Ovary (tissue), 9 donors: Measurements from ENCODE around the gene KRTAP10-12. TPM values are rescaled to one million over a fixed set of nuclear protein-coding genes. Genes with fewer than 3 reads are reported as not detected.
"Not testable (repeated sequence)": the region's sequence is repeated elsewhere in the genome, so short reads cannot be mapped to it uniquely, and the experiment has no call there.

Experiments
- DNase-seq, 5 donors: peaks; one replicate each; pipeline ENCODE4 v3.0.0-alpha.2; 2019 to 2020
- H3K27ac ChIP-seq, 2 donors: fragments of 200-600 bp; one replicate each; pipeline versions ENCODE4 v1.5.1 to v1.8.0; 2019 to 2022
- H3K27me3 ChIP-seq: fragments of 200-600 bp; one replicate; pipeline ENCODE4 v1.8.0; 2022
- H3K36me3 ChIP-seq: fragments of 200-600 bp; sonication (generic); one replicate; pipeline ENCODE4 v1.5.1; 2019
- H3K4me1 ChIP-seq: one replicate; pipeline ENCODE4 v1.8.1; 2013; ENCODE audit warnings: mild to moderate bottlenecking, moderate library complexity; ENCODE audit not compliant: insufficient read depth
- H3K4me3 ChIP-seq: fragments of 200-600 bp; sonication (generic); one replicate; pipeline ENCODE4 v1.5.1; 2017
- H3K9me3 ChIP-seq, 2 donors: fragments of 200-600 bp in 1 of 2; sonication (generic) in 1 of 2; one replicate each; pipeline versions ENCODE4 v1.5.1 to v1.8.1; 2013 to 2019; ENCODE audit warnings: mild to moderate bottlenecking in 1 of 2, moderate library complexity in 1 of 2
- EP300 ChIP-seq: sonication (generic); formaldehyde crosslinking; IDR thresholded peaks from one replicate; pipeline ENCODE4 v1.6.1; 2017; ENCODE audit warnings: antibody characterized with exemption
- POLR2A ChIP-seq: fragments of 450-650 bp; IDR thresholded peaks from one replicate; pipeline ENCODE4 v1.6.1; 2017; ENCODE audit warnings: antibody characterized with exemption, mild to moderate bottlenecking, moderate library complexity
- WGBS, 3 donors: extraction: QIAGEN DNeasy Blood & Tissue Kit in 1 of 3; methylation state at CpG; one replicate each; pipeline versions ENCODE4 v1.1.5 to v1.1.7; 2013 to 2017; 5-methylcytosine and 5-hydroxymethylcytosine counted together
- intact Hi-C, 4 donors: fragments of 100-400 bp; cut with DNase I; formaldehyde crosslinking; loops; one replicate each; pipeline versions ENCODE4 v1.11.0 to v1.15.1; 2022 to 2023
- polyA plus RNA-seq, 2 donors: library from polyadenylated mRNA; stranded (reverse); fragments of 200-250 nt in 1 of 2; fragments of 350-450 nt in 1 of 2; fragmentation: Illumina TruSeq in 1 of 2; extraction: RNeasy Lipid Tissue Mini Kit (QIAGEN cat#74804) in 1 of 2; gene quantifications; one replicate each; pipeline ENCODE4 v1.2.3, GENCODE V29; 2013 to 2014
- total RNA-seq, 7 donors: library from RNA; depleted of rRNA in 2 of 7; stranded (reverse); fragments of >200 nt in 2 of 7; fragmentation: NEBNext Ultra II Directional in 3 of 7; extraction: Animal tissue kit (Norgen Biotek cat#: 25700) in 3 of 7; gene quantifications; one replicate each; pipeline versions ENCODE4 v1.1.0 to v1.2.4, GENCODE V29; 2016 to 2023
- TF ChIP-seq, protein P1 (sequence below), 3 donors: fragments of 450-650 bp in 2 of 3; fragments of 200-600 bp in 1 of 3; IDR thresholded peaks; one replicate each; pipeline versions ENCODE4 v1.5.1 to v1.8.0; 2016 to 2022; ENCODE audit warnings: antibody characterized with exemption in 3 of 3, mild to moderate bottlenecking in 1 of 3
- donor health status: DM: no; HTN: no; CAD: no; lungs with moderate emphysema.
- donor health status: DM: no; HTN: no; CAD: no.
- donor health status: Bipolar disorder and iron deficiency.
- donor health status: DM: yes; HTN: yes; CAD: no.
- donor health status: DM: no; HTN: no; CAD: no.
- donor health status: DM: yes; HTN: yes; CAD: no.

The KRTAP10-12 gene
- total and polyA plus RNA-seq, 9 donors = not detected

DNA sequence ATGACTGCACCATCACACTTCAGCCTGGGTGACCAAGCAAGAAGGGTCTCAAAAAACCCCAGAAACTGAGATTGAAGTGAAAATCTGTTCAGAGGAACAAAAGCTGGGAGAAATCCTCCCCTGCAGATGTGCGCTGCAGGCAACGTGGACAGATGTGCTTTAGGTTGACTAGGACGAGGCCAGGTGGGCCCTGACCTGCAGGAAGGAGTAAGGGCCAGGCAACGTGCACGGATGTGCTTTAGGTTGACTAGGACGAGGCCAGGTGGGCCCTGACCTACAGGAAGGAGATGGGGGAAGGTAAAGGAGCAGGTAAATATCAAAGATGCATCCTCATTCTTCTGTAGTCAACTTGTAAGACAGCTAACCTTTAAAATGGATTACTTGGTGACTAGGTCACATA, 12.5 kb upstream of the KRTAP10-12 start:
- H3K27ac ChIP-seq = no peak overlapping the region
- DNase-seq = no peak
- no peaks in the 10 kb centered on the region for H3K27me3 ChIP-seq
- H3K4me3 ChIP-seq = no peak overlapping the region
- intact Hi-C loops = no loop called here
- TF ChIP-seq, protein P1, sequence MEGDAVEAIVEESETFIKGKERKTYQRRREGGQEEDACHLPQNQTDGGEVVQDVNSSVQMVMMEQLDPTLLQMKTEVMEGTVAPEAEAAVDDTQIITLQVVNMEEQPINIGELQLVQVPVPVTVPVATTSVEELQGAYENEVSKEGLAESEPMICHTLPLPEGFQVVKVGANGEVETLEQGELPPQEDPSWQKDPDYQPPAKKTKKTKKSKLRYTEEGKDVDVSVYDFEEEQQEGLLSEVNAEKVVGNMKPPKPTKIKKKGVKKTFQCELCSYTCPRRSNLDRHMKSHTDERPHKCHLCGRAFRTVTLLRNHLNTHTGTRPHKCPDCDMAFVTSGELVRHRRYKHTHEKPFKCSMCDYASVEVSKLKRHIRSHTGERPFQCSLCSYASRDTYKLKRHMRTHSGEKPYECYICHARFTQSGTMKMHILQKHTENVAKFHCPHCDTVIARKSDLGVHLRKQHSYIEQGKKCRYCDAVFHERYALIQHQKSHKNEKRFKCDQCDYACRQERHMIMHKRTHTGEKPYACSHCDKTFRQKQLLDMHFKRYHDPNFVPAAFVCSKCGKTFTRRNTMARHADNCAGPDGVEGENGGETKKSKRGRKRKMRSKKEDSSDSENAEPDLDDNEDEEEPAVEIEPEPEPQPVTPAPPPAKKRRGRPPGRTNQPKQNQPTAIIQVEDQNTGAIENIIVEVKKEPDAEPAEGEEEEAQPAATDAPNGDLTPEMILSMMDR (IDR thresholded peaks at IDR 0.05) = no peak
- no peaks in the 10 kb centered on the region for H3K4me1 ChIP-seq
- no peaks in the 10 kb centered on the region for H3K36me3 ChIP-seq
- H3K9me3 ChIP-seq = no peaks in the 10 kb centered on the region
- 62 to 79% (median 69%) methylated on average over 6 of the region's 6 CpGs for WGBS, 3 donors

- WGBS, 3 donors = 84 to 92% (median 90%) methylated on average over 6 of the region's 6 CpGs
- not testable (repeated sequence) for H3K27me3 ChIP-seq
Measured at GRCh38 chr21:44685050-44685449, 11.9 kb upstream of the KRTAP10-12 start.

GRCh38 chr21:44686000-44686781, 10.8 kb upstream of the KRTAP10-12 start:
- Histone ChIP-seq H3K27ac (no peak overlapping the region), H3K9me3 (no peaks in the 10 kb centered on the region), H3K4me3 (no peak overlapping the region), H3K36me3 (no peaks in the 10 kb centered on the region), H3K4me1 (no peaks in the 10 kb centered on the region), H3K27me3 (no peaks in the 10 kb centered on the region)
- no peak for DNase-seq
- intact Hi-C loops = no loop called here
- 34 to 42% (median 37%) methylated on average over 13 to 14 of the region's 14 CpGs for WGBS, 3 donors
- TF ChIP-seq POLR2A = no peak
- TF ChIP-seq, protein P1 (IDR thresholded peaks at IDR 0.05) = no peak
- no peak for TF ChIP-seq EP300

More at GRCh38 chr21:44685050-44685449, 11.9 kb upstream of the KRTAP10-12 start:
- H3K9me3 ChIP-seq, H3K27ac ChIP-seq, H3K4me3 ChIP-seq, intact Hi-C loops, H3K36me3 ChIP-seq, H3K4me1 ChIP-seq, DNase-seq: not testable (repeated sequence)

DNA sequence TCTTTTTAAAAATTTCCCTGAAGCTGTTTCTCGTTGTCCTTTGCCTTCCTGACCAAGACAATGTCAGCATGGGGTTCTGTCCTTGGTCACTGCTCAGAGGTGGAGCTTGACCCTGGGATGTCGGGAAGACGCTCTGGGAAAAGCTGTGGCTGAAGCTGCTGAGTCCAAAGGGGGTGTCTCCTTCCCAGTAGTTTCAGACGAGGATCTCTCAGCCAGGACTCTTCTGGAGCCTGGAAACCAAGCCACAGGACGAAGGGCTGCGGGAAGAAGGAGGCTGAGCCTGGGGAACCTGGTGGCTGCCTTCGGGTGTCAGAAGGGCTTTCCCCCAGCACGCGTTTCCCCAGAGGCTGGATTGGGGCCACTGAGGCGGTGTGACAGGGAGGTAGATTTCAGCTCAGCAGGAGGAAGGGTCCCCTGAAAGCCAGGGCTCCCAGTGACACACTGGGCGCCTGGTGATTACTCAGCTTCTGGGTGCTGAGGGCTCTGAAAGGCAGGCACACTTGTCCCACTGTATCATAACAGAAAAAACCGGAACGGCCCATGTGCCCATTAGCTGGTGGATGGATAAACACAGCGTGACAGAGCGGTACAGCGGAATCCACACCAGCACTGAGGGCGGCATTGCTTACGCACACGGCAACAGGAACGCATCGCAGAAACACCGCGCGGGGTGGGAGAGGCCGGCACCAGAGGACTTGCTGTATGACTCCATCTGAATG, 10.0 kb upstream of the KRTAP10-12 start:
- 67 to 71% (median 68%) methylated on average over 25 of the region's 25 CpGs for WGBS, 3 donors
- Histone ChIP-seq H3K9me3 (no peaks in the 10 kb centered on the region), H3K27ac (no peak overlapping the region), H3K27me3 (no peaks in the 10 kb centered on the region), H3K4me3 (no peak overlapping the region), H3K36me3 (no peaks in the 10 kb centered on the region), H3K4me1 (no peaks in the 10 kb centered on the region)
- DNase-seq = no peak
- intact Hi-C loops = no loop called here
- no peak for TF ChIP-seq POLR2A
- TF ChIP-seq EP300 = no peak
- TF ChIP-seq, protein P1 (IDR thresholded peaks at IDR 0.05) = no peak

- Histone ChIP-seq H3K4me1 (no peaks in the 10 kb centered on the region), H3K27me3 (no peaks in the 10 kb centered on the region), H3K27ac (no peak overlapping the region), H3K36me3 (no peaks in the 10 kb centered on the region), H3K9me3 (no peaks in the 10 kb centered on the region), H3K4me3 (no peak overlapping the region)
- intact Hi-C loops = no loop called here
- no peak for DNase-seq
- 17 to 33% (median 24%) methylated on average over 11 of the region's 11 CpGs for WGBS, 3 donors
- TF ChIP-seq, protein P1 (IDR thresholded peaks at IDR 0.05) = no peak
- no peak for TF ChIP-seq EP300
- no peak for TF ChIP-seq POLR2A
Measured at GRCh38 chr21:44687671-44688070, 9.3 kb upstream of the KRTAP10-12 start.

GRCh38 chr21:44689740-44690139, 7.2 kb upstream of the KRTAP10-12 start:
- H3K9me3 ChIP-seq, intact Hi-C loops: not testable (repeated sequence)
- 75 to 86% (median 81%) methylated on average over 3 of the region's 3 CpGs for WGBS, 3 donors

More at GRCh38 chr21:44689740-44690139, 7.2 kb upstream of the KRTAP10-12 start:
- DNase-seq, H3K27me3 ChIP-seq, H3K27ac ChIP-seq, H3K4me1 ChIP-seq, H3K36me3 ChIP-seq, H3K4me3 ChIP-seq: not testable (repeated sequence)
